Right atrium auricular region (tissue), 2 donors: Measurements from ENCODE around the gene ID1. TPM values are rescaled to one million over a fixed set of nuclear protein-coding genes. Genes with fewer than 3 reads are reported as not detected.
"Not testable (repeated sequence)": the region's sequence is repeated elsewhere in the genome, so short reads cannot be mapped to it uniquely, and the experiment has no call there.

Experiments
- DNase-seq: peaks from one replicate; pipeline ENCODE4 v3.0.0-alpha.2; 2019; ENCODE audit warnings: low spot score
- H3K27ac ChIP-seq, 2 donors: fragments of 200-600 bp; sonication (generic); 1 replicate in 1 of 2; 2 replicates in 1 of 2; pipeline ENCODE4 v1.5.1; 2016 to 2019
- H3K27me3 ChIP-seq, 2 donors: fragments of 200-600 bp; sonication (generic); one replicate each; pipeline versions ENCODE4 v1.5.1 to v1.6.0; 2017 to 2019
- H3K36me3 ChIP-seq: fragments of 200-600 bp; sonication (generic); one replicate; pipeline ENCODE4 v1.5.1; 2016
- H3K4me1 ChIP-seq, 2 donors: fragments of 200-600 bp; sonication (generic); one replicate each; pipeline versions ENCODE4 v1.5.1 to v1.6.0; 2017 to 2019
- H3K4me3 ChIP-seq, 2 donors: fragments of 200-600 bp; sonication (generic); 1 replicate in 1 of 2; 2 replicates in 1 of 2; pipeline ENCODE4 v1.5.1; 2017 to 2019; ENCODE audit warnings: mild to moderate bottlenecking in 1 of 2, moderate library complexity in 1 of 2
- H3K9me3 ChIP-seq, 2 donors: fragments of 200-600 bp; sonication (generic); one replicate each; pipeline ENCODE4 v1.5.1; 2019
- total RNA-seq, 2 donors: library from RNA; depleted of rRNA; stranded (reverse); fragments of >200 nt; gene quantifications; one replicate each; pipeline ENCODE4 v1.1.0, GENCODE V29; 2016
- TF ChIP-seq, protein P1 (sequence below), 2 donors: fragments of 200-600 bp; sonication (generic); IDR thresholded peaks; one replicate each; pipeline ENCODE4 v1.5.1; 2019; ENCODE audit warnings: antibody characterized with exemption in 2 of 2

ID1 gene
- total RNA-seq, 2 donors from 2014 or later, result 450 to 815 TPM

DNA sequence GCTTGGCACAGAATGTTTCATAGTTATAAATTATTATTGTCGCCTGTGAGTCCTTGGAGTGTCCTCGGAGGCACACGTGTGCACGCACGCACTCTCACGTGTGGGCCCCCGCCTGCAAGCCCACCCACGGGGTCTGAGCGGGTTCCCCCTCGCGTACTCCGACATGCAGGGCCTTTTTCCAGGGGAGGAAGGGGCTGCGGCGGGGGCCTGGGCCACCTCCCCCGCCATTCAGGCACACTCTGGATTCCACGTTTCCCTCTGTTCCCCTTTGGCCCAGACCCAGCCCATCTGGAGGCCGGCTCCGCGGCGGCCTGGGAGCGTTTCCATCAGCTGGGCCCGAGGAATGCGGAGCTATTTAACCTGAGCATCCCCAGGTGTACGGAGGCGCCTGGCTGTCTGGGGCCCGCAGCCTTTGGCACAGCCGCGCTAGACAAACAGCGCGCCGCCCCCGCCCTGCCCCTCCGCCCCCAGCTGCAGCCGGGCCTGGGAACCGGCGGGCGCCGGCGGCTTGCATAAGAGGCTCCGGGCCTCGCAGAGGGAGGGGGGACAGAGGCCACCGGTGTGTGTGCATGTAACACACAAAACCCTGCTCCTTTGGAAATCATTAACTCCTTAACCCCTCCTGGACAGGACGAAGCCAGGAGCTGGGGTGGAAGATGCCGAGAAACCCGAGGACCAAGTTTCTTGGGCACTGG is 3.3 kb downstream of the ID1 start:
- DNase-seq, result peak; percentile 90
- peak overlapping the region; percentile 63 to 79 for H3K4me3 ChIP-seq
- TF ChIP-seq, protein P1, sequence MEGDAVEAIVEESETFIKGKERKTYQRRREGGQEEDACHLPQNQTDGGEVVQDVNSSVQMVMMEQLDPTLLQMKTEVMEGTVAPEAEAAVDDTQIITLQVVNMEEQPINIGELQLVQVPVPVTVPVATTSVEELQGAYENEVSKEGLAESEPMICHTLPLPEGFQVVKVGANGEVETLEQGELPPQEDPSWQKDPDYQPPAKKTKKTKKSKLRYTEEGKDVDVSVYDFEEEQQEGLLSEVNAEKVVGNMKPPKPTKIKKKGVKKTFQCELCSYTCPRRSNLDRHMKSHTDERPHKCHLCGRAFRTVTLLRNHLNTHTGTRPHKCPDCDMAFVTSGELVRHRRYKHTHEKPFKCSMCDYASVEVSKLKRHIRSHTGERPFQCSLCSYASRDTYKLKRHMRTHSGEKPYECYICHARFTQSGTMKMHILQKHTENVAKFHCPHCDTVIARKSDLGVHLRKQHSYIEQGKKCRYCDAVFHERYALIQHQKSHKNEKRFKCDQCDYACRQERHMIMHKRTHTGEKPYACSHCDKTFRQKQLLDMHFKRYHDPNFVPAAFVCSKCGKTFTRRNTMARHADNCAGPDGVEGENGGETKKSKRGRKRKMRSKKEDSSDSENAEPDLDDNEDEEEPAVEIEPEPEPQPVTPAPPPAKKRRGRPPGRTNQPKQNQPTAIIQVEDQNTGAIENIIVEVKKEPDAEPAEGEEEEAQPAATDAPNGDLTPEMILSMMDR (IDR thresholded peaks at IDR 0.05), result no peak
- H3K9me3 ChIP-seq, result no peaks in the 10 kb centered on the region
- H3K36me3 ChIP-seq, result peaks cover 16% of the 10 kb centered on the region
- H3K4me1 ChIP-seq, result peaks cover 0 to 57% of the 10 kb centered on the region in 2 donors
- no peaks in the 10 kb centered on the region for H3K27me3 ChIP-seq
- H3K27ac ChIP-seq, result peak overlapping the region; percentile 90 to 93

DNA sequence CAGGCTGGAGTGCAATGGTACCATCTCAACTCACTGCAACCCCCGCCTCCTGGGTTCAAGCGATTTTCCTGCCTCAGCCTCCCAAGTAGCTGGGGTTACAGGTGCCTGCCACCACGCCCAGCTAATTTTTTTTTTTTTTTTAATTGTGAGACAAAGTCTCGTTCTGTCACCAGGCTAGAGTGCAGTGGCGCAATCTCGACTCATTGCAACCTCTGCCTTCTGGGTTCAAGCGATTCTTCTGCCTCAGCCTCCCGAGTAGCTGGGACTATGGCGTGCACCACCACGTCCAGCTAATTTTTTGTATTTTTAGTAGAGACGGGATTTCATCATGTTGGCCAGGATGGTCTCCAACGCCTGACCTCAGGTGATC is 7.2 kb downstream of the ID1 start:
- DNase-seq, H3K36me3 ChIP-seq, H3K27ac ChIP-seq, H3K4me3 ChIP-seq, H3K9me3 ChIP-seq, H3K27me3 ChIP-seq: not testable (repeated sequence)
- peaks cover 0 to 39% of the 10 kb centered on the region in 2 donors for H3K4me1 ChIP-seq

DNA sequence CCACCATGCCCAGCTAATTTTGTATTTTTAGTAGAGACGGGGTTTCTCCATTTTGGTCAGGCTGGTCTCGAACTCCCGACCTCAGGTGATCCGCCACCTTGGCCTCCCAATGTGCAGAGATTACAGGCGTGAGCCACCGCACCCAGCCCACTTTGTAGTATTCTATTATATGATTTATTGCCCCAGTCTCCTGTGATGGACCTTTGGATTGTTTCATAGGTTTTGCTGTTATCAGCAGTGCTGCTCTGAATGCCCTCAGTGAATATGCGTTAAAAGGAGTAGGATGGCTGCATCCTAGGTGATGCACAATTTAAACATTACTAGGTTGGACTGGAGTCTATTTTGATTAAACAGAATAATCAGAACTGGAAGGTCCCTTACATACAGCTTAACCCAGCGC is 10.3 kb downstream of the ID1 start:
- Histone ChIP-seq H3K9me3 (no peaks in the 10 kb centered on the region), H3K4me3 (no peak overlapping the region), H3K4me1 (peaks cover 0 to 13% of the 10 kb centered on the region in 2 donors), H3K36me3 (no peaks in the 10 kb centered on the region), H3K27me3 (no peaks in the 10 kb centered on the region), H3K27ac (no peak overlapping the region)
- no peak for DNase-seq
- TF ChIP-seq, protein P1 (IDR thresholded peaks at IDR 0.05), result no peak

DNA sequence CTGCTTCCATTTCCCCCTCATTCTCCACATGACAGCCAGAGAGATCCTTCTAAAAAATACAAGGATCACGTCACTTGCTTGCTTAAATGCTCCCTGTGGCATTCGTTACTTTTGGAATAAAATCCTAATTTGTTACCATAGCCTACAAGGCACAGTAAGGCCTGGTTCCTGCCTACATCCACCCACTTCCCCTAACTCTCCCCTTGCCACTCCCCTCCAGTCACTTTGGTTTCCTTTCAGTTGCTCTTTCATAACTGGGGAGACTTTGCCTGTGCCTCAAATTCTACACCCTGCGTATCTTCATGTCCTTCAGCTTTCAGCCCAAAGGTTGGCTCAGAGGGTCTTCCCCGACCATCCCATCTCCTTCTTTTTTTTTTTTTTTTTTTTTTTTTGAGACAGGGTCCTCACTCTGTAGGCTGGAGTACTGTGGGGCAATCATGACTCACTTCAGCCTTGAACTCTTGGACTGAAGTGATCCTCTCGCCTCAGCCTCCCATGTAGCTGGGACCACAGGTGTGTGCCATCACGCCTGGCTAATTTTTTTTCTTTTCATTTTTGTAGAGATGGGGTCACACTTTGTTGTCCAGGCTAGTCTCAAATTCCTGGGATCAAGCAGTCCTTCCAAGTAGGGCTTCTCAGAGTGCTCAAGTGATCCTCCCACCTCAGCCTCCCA is 12.5 kb downstream of the ID1 start:
- DNase-seq, result no peak
- TF ChIP-seq, protein P1 (IDR thresholded peaks at IDR 0.05), result no peak

DNA sequence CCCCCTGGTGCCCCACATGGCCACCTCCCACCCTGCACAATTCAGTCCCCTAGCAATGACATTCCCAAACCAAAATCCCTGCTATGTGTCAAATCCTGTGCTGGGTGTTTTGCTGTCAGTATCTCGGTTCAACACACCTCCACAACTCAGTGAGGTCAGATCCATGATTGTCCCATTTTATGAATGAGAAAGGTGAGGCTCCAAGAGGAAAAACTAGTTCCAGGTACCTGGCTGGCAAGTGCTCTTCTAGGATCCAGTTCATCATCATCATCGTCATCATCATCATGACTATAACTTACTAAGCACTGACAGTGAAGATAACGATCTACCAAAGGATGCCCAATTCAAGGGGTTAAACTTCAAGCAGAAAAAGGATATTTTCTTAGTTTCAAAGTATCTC is 15.2 kb downstream of the ID1 start:
- no peaks in the 10 kb centered on the region for H3K27me3 ChIP-seq
- no peak overlapping the region for H3K4me3 ChIP-seq
- H3K36me3 ChIP-seq, result no peaks in the 10 kb centered on the region
- no peaks in the 10 kb centered on the region for H3K9me3 ChIP-seq
- no peak overlapping the region for H3K27ac ChIP-seq
- no peak for DNase-seq
- TF ChIP-seq, protein P1 (IDR thresholded peaks at IDR 0.05), result no peak
- H3K4me1 ChIP-seq, result peaks cover 0 to 11% of the 10 kb centered on the region in 2 donors

More for the DNA sequence above, 12.5 kb downstream of the ID1 start:
- Histone ChIP-seq H3K27ac (no peak overlapping the region), H3K4me3 (no peak overlapping the region), H3K27me3 (no peaks in the 10 kb centered on the region), H3K4me1 (peaks cover 0 to 11% of the 10 kb centered on the region in 2 donors), H3K9me3 (no peaks in the 10 kb centered on the region), H3K36me3 (no peaks in the 10 kb centered on the region)

DNA sequence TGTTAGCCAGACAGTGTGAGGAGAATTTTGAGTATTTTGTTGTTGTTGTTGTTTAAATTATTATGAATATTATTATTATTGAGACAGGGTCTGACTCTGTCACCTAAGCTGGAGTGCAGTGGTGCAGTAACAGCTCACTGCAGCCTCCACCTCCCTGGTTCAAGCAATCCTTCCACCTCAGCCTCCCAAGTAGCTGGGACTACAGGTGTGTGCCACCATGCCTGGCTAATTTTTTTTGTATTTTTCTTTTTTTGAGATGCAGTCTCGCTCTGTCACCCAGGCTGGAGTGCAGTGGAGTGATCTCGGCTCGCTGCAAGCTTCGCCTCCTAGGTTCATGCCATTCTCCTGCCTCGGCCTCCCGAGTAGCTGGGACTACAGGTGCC is 18.0 kb downstream of the ID1 start:
- H3K27ac ChIP-seq, H3K27me3 ChIP-seq, DNase-seq, H3K4me3 ChIP-seq, H3K9me3 ChIP-seq, H3K36me3 ChIP-seq: not testable (repeated sequence)
- peaks cover 0 to 11% of the 10 kb centered on the region in 2 donors for H3K4me1 ChIP-seq

DNA sequence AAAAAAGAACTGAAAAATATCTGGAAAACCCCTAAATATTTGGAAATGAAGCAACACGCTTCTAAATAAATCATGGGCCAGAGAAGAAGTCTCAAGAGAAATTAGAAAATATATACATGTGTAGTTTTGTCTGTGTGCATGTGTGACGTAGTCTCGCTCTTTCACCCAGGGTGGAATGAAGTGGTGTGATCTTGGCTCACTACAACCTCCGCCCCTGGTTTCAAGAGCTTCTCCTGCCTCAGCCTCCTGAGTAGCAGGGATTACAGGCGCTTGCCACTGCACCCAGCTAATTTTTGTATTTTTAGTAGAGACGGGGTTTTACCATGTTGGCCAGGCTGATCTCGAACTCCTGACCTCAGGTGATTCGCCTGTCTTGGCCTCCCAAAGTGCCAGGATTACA is 21.4 kb downstream of the ID1 start:
- not testable (repeated sequence) for H3K36me3 ChIP-seq, H3K27me3 ChIP-seq, H3K9me3 ChIP-seq, H3K27ac ChIP-seq, H3K4me3 ChIP-seq, DNase-seq
- peaks cover 0 to 11% of the 10 kb centered on the region in 2 donors for H3K4me1 ChIP-seq

DNA sequence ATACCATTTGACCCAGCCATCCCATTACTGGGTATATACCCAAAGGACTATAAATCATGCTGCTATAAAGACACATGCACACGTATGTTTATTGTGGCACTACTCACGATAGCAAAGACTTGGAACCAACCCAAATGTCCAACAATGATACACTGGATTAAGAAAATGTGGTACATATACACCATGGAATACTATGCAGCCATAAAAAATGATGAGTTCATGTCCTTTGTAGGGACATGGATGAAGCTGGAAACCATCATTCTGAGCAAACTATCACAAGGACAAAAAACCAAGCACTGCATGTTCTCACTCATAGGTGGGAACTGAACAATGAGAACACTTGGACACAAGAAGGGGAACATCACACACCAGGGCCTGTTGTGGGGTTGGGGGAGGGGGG is 23.0 kb downstream of the ID1 start:
- H3K4me1 ChIP-seq, H3K27ac ChIP-seq, H3K4me3 ChIP-seq, H3K9me3 ChIP-seq, H3K27me3 ChIP-seq, H3K36me3 ChIP-seq, DNase-seq: not testable (repeated sequence)
